Measurements from ENCODE around the gene FUOM. TPM values are rescaled to one million over a fixed set of nuclear protein-coding genes. Genes with fewer than 3 reads are reported as not detected.

The FUOM gene
- total and polyA plus RNA-seq, 12 donors, result 4.8 to 47.9 (median 15.8) TPM

DNA sequence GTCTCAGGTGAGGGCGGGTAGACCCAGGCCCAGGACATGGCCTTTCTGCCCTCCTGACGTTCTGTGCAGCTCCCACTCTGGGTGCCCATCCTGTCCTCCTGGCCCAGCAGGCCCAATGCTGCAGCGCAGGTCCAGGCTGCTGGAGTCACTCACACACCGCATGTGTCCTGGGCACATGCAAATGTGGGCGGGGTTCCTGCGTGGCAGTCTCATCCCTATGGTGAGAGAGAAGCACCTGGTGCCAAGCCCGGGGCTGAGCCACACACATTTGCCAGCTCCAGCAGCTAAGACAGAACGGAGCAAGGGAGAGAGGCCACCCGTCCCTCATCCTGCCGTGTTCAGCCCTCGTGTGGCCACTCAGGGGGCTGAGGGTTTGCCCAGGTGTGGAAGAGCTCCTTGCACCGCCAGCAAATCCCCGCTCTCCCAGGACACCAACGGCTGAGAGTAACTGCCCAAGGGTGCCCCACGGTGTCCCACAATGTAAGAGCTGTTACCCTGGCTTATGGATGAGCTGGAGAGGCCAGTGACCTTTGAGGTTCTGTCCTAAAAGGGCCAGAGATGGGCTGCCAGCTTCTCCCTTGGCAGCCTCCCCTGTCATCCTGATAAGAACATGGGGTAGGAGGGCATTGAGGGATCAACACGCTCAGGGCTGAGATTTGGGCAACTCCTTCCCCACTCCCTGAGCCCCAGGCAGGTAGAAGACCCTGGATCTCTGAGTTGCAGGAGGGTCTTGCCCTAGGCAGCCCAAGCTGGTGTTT, 4.4 kb downstream of the FUOM start:
- H3K4me1 ChIP-seq (replicated peaks in 1 of 2), result peaks cover 6 to 12% of the 10 kb centered on the region in 2 donors
- H3K27me3 ChIP-seq, result no peaks in the 10 kb centered on the region
- no peaks in the 10 kb centered on the region for H3K36me3 ChIP-seq (replicated peaks in 1 of 2)
- H3K4me3 ChIP-seq, result no peak overlapping the region
- WGBS, 4 donors, result 70 to 83% (median 81%) methylated on average over 6 to 16 of the region's 16 CpGs
- DNase-seq, result no peak
- no peak overlapping the region for H3K27ac ChIP-seq
- intact Hi-C loops (cut with DNase I), result no loop called here
- TF ChIP-seq, protein P1, sequence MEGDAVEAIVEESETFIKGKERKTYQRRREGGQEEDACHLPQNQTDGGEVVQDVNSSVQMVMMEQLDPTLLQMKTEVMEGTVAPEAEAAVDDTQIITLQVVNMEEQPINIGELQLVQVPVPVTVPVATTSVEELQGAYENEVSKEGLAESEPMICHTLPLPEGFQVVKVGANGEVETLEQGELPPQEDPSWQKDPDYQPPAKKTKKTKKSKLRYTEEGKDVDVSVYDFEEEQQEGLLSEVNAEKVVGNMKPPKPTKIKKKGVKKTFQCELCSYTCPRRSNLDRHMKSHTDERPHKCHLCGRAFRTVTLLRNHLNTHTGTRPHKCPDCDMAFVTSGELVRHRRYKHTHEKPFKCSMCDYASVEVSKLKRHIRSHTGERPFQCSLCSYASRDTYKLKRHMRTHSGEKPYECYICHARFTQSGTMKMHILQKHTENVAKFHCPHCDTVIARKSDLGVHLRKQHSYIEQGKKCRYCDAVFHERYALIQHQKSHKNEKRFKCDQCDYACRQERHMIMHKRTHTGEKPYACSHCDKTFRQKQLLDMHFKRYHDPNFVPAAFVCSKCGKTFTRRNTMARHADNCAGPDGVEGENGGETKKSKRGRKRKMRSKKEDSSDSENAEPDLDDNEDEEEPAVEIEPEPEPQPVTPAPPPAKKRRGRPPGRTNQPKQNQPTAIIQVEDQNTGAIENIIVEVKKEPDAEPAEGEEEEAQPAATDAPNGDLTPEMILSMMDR (IDR thresholded peaks at IDR 0.05), result no peak
- no peak for TF ChIP-seq POLR2A (IDR thresholded peaks at IDR 0.05)
- no peaks in the 10 kb centered on the region for H3K9me3 ChIP-seq (replicated peaks in 1 of 3)

DNA sequence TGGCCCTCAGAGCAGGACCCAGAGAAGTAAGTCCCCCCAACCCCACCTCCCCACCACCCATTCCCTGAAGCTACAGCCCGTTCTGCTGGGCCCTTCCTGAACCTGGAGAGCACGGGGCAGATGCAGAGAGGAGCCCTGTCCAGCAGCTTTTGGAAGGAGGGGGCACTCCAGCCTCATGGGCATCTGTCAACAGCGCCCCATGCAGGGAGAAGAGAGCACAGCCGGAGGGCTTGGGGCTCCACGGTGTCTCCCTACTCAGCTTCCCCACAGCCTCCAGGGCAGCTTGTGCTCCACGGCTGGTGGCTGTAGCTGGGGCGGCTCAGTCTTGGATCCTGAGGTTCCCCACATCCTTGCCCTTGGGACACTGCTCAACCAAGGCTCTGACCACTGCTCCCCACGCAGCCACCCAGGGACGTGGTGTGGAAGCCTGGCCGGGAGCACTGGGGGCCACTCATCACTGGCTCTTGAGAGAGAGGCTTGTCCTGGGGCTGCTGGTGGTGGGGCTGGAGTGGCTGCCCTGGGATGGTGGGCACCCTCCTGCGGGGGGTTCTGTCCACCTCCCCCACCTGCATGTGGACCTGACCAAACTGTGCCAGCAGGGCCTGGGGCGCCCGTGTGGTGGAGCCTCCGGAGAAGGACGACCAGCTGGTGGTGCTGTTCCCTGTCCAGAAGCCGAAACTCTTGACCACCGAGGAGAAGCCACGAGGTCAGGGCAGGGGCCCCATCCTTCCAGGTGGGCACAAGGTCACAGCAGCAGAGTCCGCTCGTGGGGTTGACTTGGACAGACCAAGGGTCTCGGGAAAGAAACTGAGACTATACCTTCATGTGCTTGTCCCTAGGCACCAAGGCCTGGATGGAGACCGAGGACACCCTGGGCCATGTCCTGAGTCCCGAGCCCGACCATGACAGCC, 6.2 kb downstream of the FUOM start:
- no peaks in the 10 kb centered on the region for H3K9me3 ChIP-seq (replicated peaks in 1 of 3)
- no peaks in the 10 kb centered on the region for H3K36me3 ChIP-seq (replicated peaks in 1 of 2)
- TF ChIP-seq, protein P1 (IDR thresholded peaks at IDR 0.05), result no peak
- TF ChIP-seq POLR2A (IDR thresholded peaks at IDR 0.05), result no peak
- H3K4me1 ChIP-seq (replicated peaks in 1 of 2), result peaks cover 0 to 1% of the 10 kb centered on the region in 2 donors
- H3K4me3 ChIP-seq, result no peak overlapping the region
- 61 to 80% (median 71%) methylated on average over 8 to 24 of the region's 24 CpGs for WGBS, 4 donors
- H3K27me3 ChIP-seq, result peaks cover 13% of the 10 kb centered on the region
- no peak overlapping the region for H3K27ac ChIP-seq
- intact Hi-C loops (cut with DNase I), result no loop called here
- DNase-seq, result no peak

DNA sequence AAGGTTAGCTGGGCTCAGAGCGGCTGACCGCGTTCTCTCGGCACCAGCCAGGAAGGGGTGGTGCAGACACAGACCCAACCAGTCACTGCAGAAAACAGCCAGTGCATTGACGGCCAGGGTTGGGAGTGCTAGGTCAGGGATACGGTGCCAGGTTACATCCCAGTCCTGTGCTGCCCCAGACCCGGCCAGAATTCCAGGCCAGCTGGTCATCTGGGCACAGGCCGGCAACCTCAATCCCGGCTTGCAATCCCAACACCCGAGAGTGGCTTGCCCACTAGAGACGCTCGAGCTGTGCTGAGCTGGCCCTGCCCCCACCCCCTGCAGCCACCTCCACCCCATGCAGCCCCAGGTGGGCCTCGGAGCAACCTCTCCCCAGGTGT, 6.9 kb downstream of the FUOM start:
- peaks cover 13% of the 10 kb centered on the region for H3K27me3 ChIP-seq
- intact Hi-C loops (cut with DNase I), result no loop called here
- WGBS, 4 donors, result 49 to 80% (median 60%) methylated on average over 1 to 13 of the region's 13 CpGs
- TF ChIP-seq POLR2A (IDR thresholded peaks at IDR 0.05), result no peak
- TF ChIP-seq, protein P1 (IDR thresholded peaks at IDR 0.05), result no peak
- no peak overlapping the region for H3K4me3 ChIP-seq
- H3K36me3 ChIP-seq (replicated peaks in 1 of 2), result no peaks in the 10 kb centered on the region
- no peaks in the 10 kb centered on the region for H3K4me1 ChIP-seq (replicated peaks in 1 of 2)
- DNase-seq, result no peak
- H3K27ac ChIP-seq, result no peak overlapping the region
- no peaks in the 10 kb centered on the region for H3K9me3 ChIP-seq (replicated peaks in 1 of 3)

DNA sequence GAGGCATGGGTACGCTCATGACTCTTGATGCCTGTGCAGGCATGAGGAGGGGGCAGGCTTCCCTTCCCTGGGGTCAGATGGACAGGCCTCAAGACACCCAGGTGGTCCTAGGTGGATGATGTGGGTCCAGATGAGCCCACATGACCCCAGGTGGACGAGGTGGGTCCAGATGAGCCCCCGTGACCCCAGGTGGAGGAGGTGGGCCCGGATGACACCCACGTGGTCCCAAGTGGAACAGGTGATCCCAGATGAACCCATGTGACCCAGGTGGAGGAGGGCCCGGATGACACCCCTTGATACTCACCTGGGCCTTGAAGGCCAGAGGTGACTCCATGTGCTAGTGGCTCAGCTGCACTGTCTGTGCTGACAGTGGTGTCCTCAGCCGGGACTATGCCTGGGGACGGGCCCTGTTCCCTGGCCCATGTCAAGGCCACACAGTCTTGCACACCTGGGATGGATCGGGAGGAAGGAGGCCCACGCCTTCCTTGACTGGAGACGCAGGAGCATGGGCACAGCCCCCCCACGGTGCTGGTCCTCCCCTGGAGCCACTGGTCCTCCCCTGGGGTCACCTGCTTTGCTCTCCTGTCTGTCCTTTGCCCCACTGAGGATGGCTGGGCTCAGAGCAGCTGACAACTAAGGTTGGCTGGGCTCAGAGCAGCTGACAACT, 7.4 kb downstream of the FUOM start:
- no peaks in the 10 kb centered on the region for H3K4me1 ChIP-seq (replicated peaks in 1 of 2)
- WGBS, 4 donors, result 76 to 94% (median 78%) methylated on average over 2 to 12 of the region's 12 CpGs; no CpG with 5 or more reads in 1 of the 4 donors
- no peaks in the 10 kb centered on the region for H3K9me3 ChIP-seq (replicated peaks in 1 of 3)
- H3K27ac ChIP-seq, result no peak overlapping the region
- intact Hi-C loops (cut with DNase I), result no loop called here
- no peak for DNase-seq
- no peak for TF ChIP-seq POLR2A (IDR thresholded peaks at IDR 0.05)
- TF ChIP-seq, protein P1 (IDR thresholded peaks at IDR 0.05), result no peak
- peaks cover 13% of the 10 kb centered on the region for H3K27me3 ChIP-seq
- H3K4me3 ChIP-seq, result no peak overlapping the region
- H3K36me3 ChIP-seq (replicated peaks in 1 of 2), result no peaks in the 10 kb centered on the region
